H1 (cell line): ENCODE results near the gene SEMA3F. TPM values are rescaled to one million over a fixed set of nuclear protein-coding genes. Genes with fewer than 3 reads are reported as not detected.

ENCODE experiments used
- CTCF ChIA-PET: fragments of 300-600 bp; sonication (Branson Sonifier 250); formaldehyde crosslinking; loops from one replicate; lab custom pipeline; 2021; ENCODE audit not compliant: partially characterized antibody; lab: Charles Lee
- POLR2A ChIA-PET: fragments of 300-600 bp; sonication (Branson Sonifier 250); formaldehyde crosslinking; loops from one replicate; lab custom pipeline; 2021; ENCODE audit warnings: inconsistent platforms; ENCODE audit not compliant: partially characterized antibody; lab: Charles Lee
- DNase-seq, 2 experiments: peaks; one replicate each; pipeline versions ENCODE4 v3.0.0 to v3.0.0-alpha.2; 2010 to 2022; ENCODE audit warnings: low spot score in 2 of 2, low read depth in 1 of 2, mixed read lengths in 1 of 2
- FAIRE-seq: peaks from 2 replicates; lab custom pipeline; 2011; peaks lifted over from hg19 to GRCh38; lab: Jason Lieb, UNC
- H2AFZ ChIP-seq: 2 replicates; pipeline ENCODE4 v1.8.1; 2012; ENCODE audit warnings: low read length, inconsistent platforms
- H2AK5ac ChIP-seq: 2 replicates; pipeline ENCODE4 v1.6.1; 2013; ENCODE audit warnings: low read depth, low read length
- H2BK120ac ChIP-seq: replicated peaks from 2 replicates; pipeline ENCODE3; 2013; ENCODE audit warnings: low read depth, low read length, inconsistent platforms
- H2BK12ac ChIP-seq: 2 replicates; pipeline ENCODE4 v1.6.1; 2013; ENCODE audit warnings: low read depth, low read length
- H2BK15ac ChIP-seq: 2 replicates; pipeline ENCODE4 v1.6.1; 2013; ENCODE audit warnings: low read length
- H2BK20ac ChIP-seq: 2 replicates; pipeline ENCODE4 v1.6.1; 2013; ENCODE audit warnings: low read length
- H2BK5ac ChIP-seq: 2 replicates; pipeline ENCODE4 v1.6.1; 2013; ENCODE audit warnings: low read depth, low read length
- H3K14ac ChIP-seq: 2 replicates; pipeline ENCODE4 v1.6.1; 2013; ENCODE audit warnings: inconsistent platforms; ENCODE audit not compliant: insufficient read length
- H3K18ac ChIP-seq: 2 replicates; pipeline ENCODE4 v1.6.1; 2013; ENCODE audit warnings: low read length; ENCODE audit errors: extremely low read depth
- H3K23ac ChIP-seq: 2 replicates; pipeline ENCODE4 v1.6.1; 2013; ENCODE audit warnings: inconsistent platforms; ENCODE audit not compliant: insufficient read length
- H3K23me2 ChIP-seq: 2 replicates; pipeline ENCODE4 v1.6.1; 2013; ENCODE audit warnings: low read depth, low read length
- H3K27ac ChIP-seq: 2 replicates; pipeline ENCODE4 v1.6.1; 2011; ENCODE audit warnings: low read depth, low read length, inconsistent platforms
- H3K27me3 ChIP-seq, 4 experiments: replicated peaks in 1 of 4; 1 replicate in 1 of 4; 2 replicates in 3 of 4; pipeline versions ENCODE4 v1.6.1 to v1.8.1; 2011 to 2013; ENCODE audit warnings: low read length in 3 of 4, mild to moderate bottlenecking in 3 of 4, inconsistent platforms in 2 of 4, mixed read lengths in 2 of 4, moderate library complexity in 1 of 4; ENCODE audit not compliant: control insufficient read depth in 3 of 4, insufficient read depth in 3 of 4; ENCODE audit errors: extremely low read depth in 1 of 4
- H3K36me3 ChIP-seq, 4 experiments: 2 replicates each; pipeline versions ENCODE4 v1.6.1 to v1.8.1; 2011 to 2013; ENCODE audit warnings: mild to moderate bottlenecking in 4 of 4, low read length in 3 of 4, moderate library complexity in 2 of 4, control low read depth in 1 of 4, inconsistent platforms in 1 of 4; ENCODE audit not compliant: insufficient read depth in 4 of 4, control insufficient read depth in 2 of 4
- H3K4ac ChIP-seq: replicated peaks from 2 replicates; pipeline ENCODE3; 2013; ENCODE audit warnings: low read length, low read depth, mixed read lengths, inconsistent platforms; ENCODE audit not compliant: insufficient read length
- H3K4me1 ChIP-seq, 4 experiments: replicated peaks in 1 of 4; 1 replicate in 1 of 4; 2 replicates in 3 of 4; pipeline versions ENCODE4 v1.6.1 to v1.8.1; 2011 to 2013; ENCODE audit warnings: low read length in 3 of 4, inconsistent platforms in 2 of 4, mixed read lengths in 1 of 4; ENCODE audit not compliant: insufficient read depth in 4 of 4, control insufficient read depth in 3 of 4
- H3K4me2 ChIP-seq, 2 experiments: 2 replicates each; pipeline versions ENCODE4 v1.6.1 to v1.8.1; 2011 to 2013; ENCODE audit warnings: low read depth in 2 of 2, low read length in 2 of 2, control low read depth in 1 of 2, inconsistent platforms in 1 of 2, mild to moderate bottlenecking in 1 of 2; ENCODE audit not compliant: insufficient read depth in 1 of 2
- H3K4me3 ChIP-seq, 4 experiments: fragments of 200-600, 300-600 bp in 1 of 4; sonication (generic), shearing (Covaris generic), sonication (Bioruptor Twin) in 1 of 4; 2 replicates each; pipeline versions ENCODE4 v1.5.1 to v1.8.1; 2011 to 2016; ENCODE audit warnings: low read length in 4 of 4, low read depth in 3 of 4, control low read depth in 2 of 4, inconsistent platforms in 2 of 4, mild to moderate bottlenecking in 2 of 4, mixed read lengths in 1 of 4, moderate library complexity in 1 of 4; ENCODE audit not compliant: insufficient read depth in 2 of 4; ENCODE audit errors: extremely low read depth in 1 of 4
- H3K56ac ChIP-seq: replicated peaks from 2 replicates; pipeline ENCODE3; 2013; ENCODE audit warnings: low read depth, mild to moderate bottlenecking, mixed read lengths, low read length, inconsistent platforms; ENCODE audit not compliant: insufficient read length
- H3K79me1 ChIP-seq: 2 replicates; pipeline ENCODE4 v1.6.1; 2013; ENCODE audit warnings: low read depth, low read length, control low read depth
- H3K79me2 ChIP-seq, 2 experiments: 2 replicates each; pipeline versions ENCODE4 v1.6.1 to v1.8.1; 2012 to 2013; ENCODE audit warnings: low read length in 2 of 2, mild to moderate bottlenecking in 2 of 2, inconsistent platforms in 1 of 2; ENCODE audit not compliant: insufficient read depth in 2 of 2, control insufficient read depth in 1 of 2
- H3K9ac ChIP-seq, 4 experiments: replicated peaks in 1 of 4; 1 replicate in 1 of 4; 2 replicates in 3 of 4; pipeline versions ENCODE4 v1.6.1 to v1.8.1; 2011 to 2013; ENCODE audit warnings: low read depth in 3 of 4, low read length in 3 of 4, control low read depth in 2 of 4, mild to moderate bottlenecking in 2 of 4, moderate library complexity in 2 of 4, inconsistent platforms in 1 of 4; ENCODE audit errors: extremely low read depth in 1 of 4
- H3K9me3 ChIP-seq, 2 experiments: 2 replicates each; pipeline versions ENCODE4 v1.6.1 to v1.8.1; 2012 to 2013; ENCODE audit warnings: mild to moderate bottlenecking in 2 of 2, moderate library complexity in 2 of 2, control low read depth in 1 of 2, inconsistent platforms in 1 of 2, low read depth in 1 of 2, low read length in 1 of 2, mixed read lengths in 1 of 2; ENCODE audit not compliant: insufficient read depth in 2 of 2
- H4K20me1 ChIP-seq, 2 experiments: replicated peaks in 1 of 2; 2 replicates each; pipeline versions ENCODE3 to v1.8.1; 2011 to 2013; ENCODE audit warnings: inconsistent platforms in 2 of 2, low read length in 2 of 2, mild to moderate bottlenecking in 1 of 2; ENCODE audit not compliant: insufficient read depth in 2 of 2, control insufficient read depth in 1 of 2
- H4K5ac ChIP-seq: 2 replicates; pipeline ENCODE4 v1.6.1; 2013; ENCODE audit warnings: low read length, low read depth, mixed read lengths, inconsistent platforms; ENCODE audit not compliant: insufficient read length
- H4K8ac ChIP-seq: 2 replicates; pipeline ENCODE4 v1.8.0; 2013; ENCODE audit warnings: mild to moderate bottlenecking, moderate library complexity, low read length, inconsistent platforms; ENCODE audit not compliant: insufficient read depth; ENCODE audit errors: extremely low read depth
- H4K91ac ChIP-seq: replicated peaks from 2 replicates; pipeline ENCODE3; 2013; ENCODE audit warnings: low read length, mixed read lengths, inconsistent platforms; ENCODE audit not compliant: insufficient read length
- CBX5 ChIP-seq: fragments of 300-800, 300-1000 bp; sonication (generic); IDR thresholded peaks from 2 replicates; pipeline ENCODE4 v1.7.1; 2016; ENCODE audit warnings: antibody characterized with exemption, low read length, low read depth
- EP300 ChIP-seq, 2 experiments: IDR thresholded peaks; 1 replicate in 1 of 2; 2 replicates in 1 of 2; pipeline ENCODE4 v1.6.1; 2011 to 2012; ENCODE audit warnings: low read depth in 2 of 2, low read length in 2 of 2, mild to moderate bottlenecking in 2 of 2, borderline replicate concordance in 1 of 2, inconsistent platforms in 1 of 2, moderate library complexity in 1 of 2
- FOSL1 ChIP-seq: IDR thresholded peaks from 2 replicates; pipeline ENCODE4 v1.6.1; 2011; ENCODE audit warnings: mild to moderate bottlenecking, low read depth, low read length, moderate library complexity; ENCODE audit not compliant: insufficient read depth
- HDAC6 ChIP-seq: IDR thresholded peaks from one replicate; pipeline ENCODE4 v1.7.1; 2012; ENCODE audit warnings: low read depth, mild to moderate bottlenecking, inconsistent platforms, low read length, moderate library complexity
- JUN ChIP-seq: IDR thresholded peaks from 2 replicates; pipeline ENCODE4 v1.6.1; 2011; ENCODE audit warnings: low read depth, mild to moderate bottlenecking, improper control_type of control experiment, low read length
- NANOG ChIP-seq: IDR thresholded peaks from 2 replicates; pipeline ENCODE4 v1.6.1; 2011; ENCODE audit warnings: low read length, low read depth, mild to moderate bottlenecking, inconsistent platforms; ENCODE audit not compliant: insufficient read depth, poor library complexity, severe bottlenecking
- RBBP5 ChIP-seq: IDR thresholded peaks from 2 replicates; pipeline ENCODE4 v1.7.1; 2012; ENCODE audit warnings: low read depth, mild to moderate bottlenecking, inconsistent platforms, low read length, moderate library complexity, borderline replicate concordance
- RFX5 ChIP-seq: IDR thresholded peaks from 2 replicates; pipeline ENCODE4 v1.6.1; 2011; ENCODE audit warnings: low read depth, low read length, improper control_type of control experiment, borderline replicate concordance
- SAP30 ChIP-seq: fragments of 300-600 bp; sonication (generic); IDR thresholded peaks from 2 replicates; pipeline ENCODE4 v1.7.1; 2012; ENCODE audit warnings: low read length, moderate library complexity, mild to moderate bottlenecking, inconsistent platforms; ENCODE audit not compliant: insufficient read depth, insufficient replicate concordance
- SP1 ChIP-seq: IDR thresholded peaks from 2 replicates; pipeline ENCODE4 v1.6.1; 2011; ENCODE audit warnings: low read depth, low read length
- SP4 ChIP-seq: IDR thresholded peaks from 2 replicates; pipeline ENCODE4 v1.6.1; 2012; ENCODE audit warnings: low read length, inconsistent platforms
- SRF ChIP-seq: IDR thresholded peaks from 2 replicates; pipeline ENCODE4 v1.6.1; 2011; ENCODE audit warnings: mild to moderate bottlenecking, low read depth, low read length, moderate library complexity
- SUZ12 ChIP-seq: fragments of 200-600 bp; sonication (generic); IDR thresholded peaks from 2 replicates; pipeline ENCODE4 v1.6.1; 2012; ENCODE audit warnings: mild to moderate bottlenecking, inconsistent platforms, low read length, moderate library complexity, mixed read lengths
- TEAD4 ChIP-seq: IDR thresholded peaks from 2 replicates; pipeline ENCODE4 v1.6.1; 2012; ENCODE audit warnings: low read depth, low read length, inconsistent platforms, mixed read lengths
- WGBS, 2 experiments: shearing (Covaris generic) in 1 of 2; methylation state at CpG; one replicate each; pipeline versions ENCODE4 v1.1.6 to v1.1.7; 2013 to 2015; ENCODE audit warnings: low lambda C conversion rate in 2 of 2, mixed read lengths in 2 of 2, inconsistent platforms in 1 of 2, low coverage in 1 of 2, missing lambda C conversion rate in 1 of 2; ENCODE audit not compliant: insufficient replicate concordance in 2 of 2, insufficient coverage in 1 of 2, insufficient read length in 1 of 2; ENCODE audit errors: extremely low coverage in 1 of 2, missing lambda C conversion rate in 1 of 2; 5-methylcytosine and 5-hydroxymethylcytosine counted together
- polyA plus RNA-seq, 7 experiments: library from polyadenylated mRNA; depleted of rRNA in 3 of 7; stranded (reverse) in 5 of 7; unstranded in 2 of 7; fragments of >200 nt in 5 of 7; fragments of 200-250 nt in 2 of 7; gene quantifications; 1 replicate in 5 of 7; 2 replicates in 1 of 7; 4 replicates in 1 of 7; pipeline versions ENCODE4 v1.2.1 to v1.2.3, GENCODE V29; 2011 to 2013; ENCODE audit warnings: missing spikeins in 2 of 7, mixed read lengths in 2 of 7
- total RNA-seq: library from RNA; stranded (reverse); fragmentation: NEBNext Ultra II Directional; extraction: Animal tissue kit (Norgen Biotek cat#: 25700); gene quantifications from 2 replicates; pipeline ENCODE4 v1.2.1, GENCODE V29; 2021

The SEMA3F gene
- total and polyA plus RNA-seq, 2 of the 8 experiments (the other 6 are each of a cell fraction or from before 2014, with no cell fraction given): 20.3 to 37.0 TPM

- no peak overlapping the region for H2AFZ ChIP-seq
- no peak overlapping the region for H4K91ac ChIP-seq
- no peaks in the 10 kb centered on the region for H3K23me2 ChIP-seq
- ChIA-PET POLR2A (interaction anchor here (0.5 to 7.2 kb wide), 2 partner anchors 53 to 98 kb away, joined by 3 to 34 read pairs; no protein-coding TSS in a partner anchor), CTCF (interaction anchor here (0.7 to 25.0 kb wide), 14 partner anchors 9 to 55 kb away, joined by 3 to 299 read pairs (median 6); partner anchors contain the start of gene GNAT1)
- no peak overlapping the region for H3K23ac ChIP-seq
- H3K27me3 ChIP-seq: no peaks in the 10 kb centered on the region
- H2BK15ac ChIP-seq: no peak overlapping the region
- H3K4me3 ChIP-seq: no peak overlapping the region
- H2BK120ac ChIP-seq: no peak overlapping the region
- H2BK20ac ChIP-seq: no peak overlapping the region
- H3K14ac ChIP-seq: no peak overlapping the region
- peaks cover 14% of the 10 kb centered on the region for H3K79me1 ChIP-seq
- H3K27ac ChIP-seq: no peak overlapping the region
- peaks cover 7 to 26% (median 14%) of the 10 kb centered on the region in 4 experiments for H3K36me3 ChIP-seq
- no peak overlapping the region for H2BK5ac ChIP-seq
- no peak overlapping the region for H4K8ac ChIP-seq
- no peak overlapping the region for H4K5ac ChIP-seq
- peaks cover 0 to 7% (median 3%) of the 10 kb centered on the region in 4 experiments; a peak in 3 of 7 replicates for H3K4me1 ChIP-seq
- H2AK5ac ChIP-seq: no peak overlapping the region
- H3K4ac ChIP-seq: no peak overlapping the region
- no peak overlapping the region for H2BK12ac ChIP-seq
- H3K9ac ChIP-seq: no peak overlapping the region
- FAIRE-seq: no peak
- no peak overlapping the region for H3K4me2 ChIP-seq
- no peak overlapping the region for H3K56ac ChIP-seq
- H3K9me3 ChIP-seq: no peaks in the 10 kb centered on the region
- DNase-seq: no peak
- H3K79me2 ChIP-seq: peaks cover 0 to 3% of the 10 kb centered on the region in 2 experiments; a peak in 1 of 4 replicates
- H3K18ac ChIP-seq: no peak overlapping the region
- WGBS, 2 experiments: 91% methylated on average over 7 of the region's 7 CpGs; no CpG with 5 or more reads in 1 of the 2 experiments
- peaks cover 4 to 16% of the 10 kb centered on the region in 2 experiments for H4K20me1 ChIP-seq
- TF ChIP-seq SAP30 (no peak), HDAC6 (no peak), CBX5 (no peak), TEAD4 (no peak), RBBP5 (no peak), RFX5 (no peak), SP4 (no peak), JUN (no peak), SUZ12 (no peak), EP300 (IDR thresholded peaks at IDR 0.05; ENCODE audit: borderline replicate concordance in 1 of 2, low read depth in 2 of 2, low read length in 2 of 2) (no peak), FOSL1 (no peak), NANOG (no peak), SRF (no peak), SP1 (no peak)
Observed at GRCh38 chr3:50174517-50174895, 19.4 kb downstream of the SEMA3F start.
